ENCODE data around the gene TASOR2.

The TASOR2 gene

DNA sequence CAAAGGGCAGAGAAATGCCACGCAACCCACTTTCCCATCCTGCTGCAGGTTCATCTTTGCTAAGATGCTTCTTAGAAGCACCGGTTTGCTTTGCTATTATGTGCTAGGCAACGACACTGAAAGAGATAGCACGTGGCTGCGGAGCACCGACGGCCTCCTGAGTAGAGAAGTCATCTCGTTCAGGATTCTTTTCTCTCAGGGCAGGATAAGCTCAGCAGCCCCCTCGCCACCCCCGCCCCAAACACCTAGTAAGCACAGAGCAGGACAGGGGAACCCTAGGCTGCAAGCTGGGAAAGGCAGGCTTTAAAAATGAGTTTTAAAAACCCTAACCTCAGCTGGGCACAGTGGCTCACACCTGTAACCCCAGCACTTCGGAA, 33.3 kb upstream of the TASOR2 start:
- no peak overlapping the region for H3K56ac ChIP-seq (ENCODE audit: low read length)

DNA sequence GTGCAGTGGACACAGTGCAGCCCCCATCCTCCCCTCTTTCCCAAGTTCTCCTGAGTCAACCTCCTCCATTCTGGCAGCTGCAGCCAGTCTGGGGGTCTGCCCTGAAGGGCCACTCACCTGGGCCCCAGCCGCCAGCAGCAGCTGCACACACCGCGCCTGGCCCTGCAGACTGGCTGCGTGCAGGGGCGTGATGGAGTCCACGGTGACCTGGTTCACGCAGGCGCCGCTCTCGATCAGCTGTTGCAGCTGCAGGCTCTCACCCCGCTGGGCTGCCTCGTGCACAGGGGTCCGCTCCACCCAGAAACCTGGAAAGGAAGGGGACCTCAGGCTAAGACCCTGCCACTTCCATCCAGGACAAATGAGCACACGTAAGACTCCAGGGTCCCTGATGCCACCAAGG, 31.9 kb upstream of the TASOR2 start:
- Histone ChIP-seq H3K36me3 (ENCODE audit: control insufficient read depth, insufficient read depth, low read length) (no peaks in the 10 kb centered on the region), H3K56ac (ENCODE audit: low read length) (no peak overlapping the region), H3K4me3 (ENCODE audit: low read length) (no peak overlapping the region), H2BK5ac (ENCODE audit: low read length) (no peak overlapping the region), H3K27me3 (ENCODE audit: insufficient read depth, low read length, poor library complexity) (no peaks in the 10 kb centered on the region), H3K79me2 (ENCODE audit: control insufficient read depth, insufficient read depth, low read length) (no peaks in the 10 kb centered on the region), H2BK15ac (replicated peaks; ENCODE audit: low read depth) (no peak overlapping the region), H2BK120ac (ENCODE audit: low read depth, low read length) (no peak overlapping the region), H3K4me2 (ENCODE audit: low read length) (no peak overlapping the region), H3K4ac (ENCODE audit: low read depth, low read length) (no peak overlapping the region), H3K4me1 (ENCODE audit: control insufficient read depth, low read depth, low read length) (no peaks in the 10 kb centered on the region), H3K9ac (ENCODE audit: low read length) (no peak overlapping the region), H3K79me1 (ENCODE audit: low read length) (no peaks in the 10 kb centered on the region), H3K23ac (ENCODE audit: low read length) (no peak overlapping the region), H4K8ac (ENCODE audit: low read depth, low read length) (no peak overlapping the region), H3K27ac (ENCODE audit: low read depth, low read length) (no peak overlapping the region), H4K5ac (ENCODE audit: low read length) (no peak overlapping the region), H2AK5ac (ENCODE audit: low read length) (no peak overlapping the region), H3K18ac (ENCODE audit: low read length) (no peak overlapping the region)
- no CpG with 5 or more reads among the region's 14 CpGs for WGBS (ENCODE audit: extremely low coverage, insufficient coverage, low lambda C conversion rate)
- no peak for DNase-seq

More for the DNA sequence above, 33.3 kb upstream of the TASOR2 start:
- Histone ChIP-seq H3K79me2 (ENCODE audit: control insufficient read depth, insufficient read depth, low read length) (no peaks in the 10 kb centered on the region), H2BK5ac (ENCODE audit: low read length) (no peak overlapping the region), H2BK120ac (ENCODE audit: low read depth, low read length) (no peak overlapping the region), H3K79me1 (ENCODE audit: low read length) (no peaks in the 10 kb centered on the region), H3K18ac (ENCODE audit: low read length) (no peak overlapping the region), H3K4ac (ENCODE audit: low read depth, low read length) (no peak overlapping the region), H3K27me3 (ENCODE audit: insufficient read depth, low read length, poor library complexity) (no peaks in the 10 kb centered on the region), H3K36me3 (ENCODE audit: control insufficient read depth, insufficient read depth, low read length) (no peaks in the 10 kb centered on the region), H3K4me2 (ENCODE audit: low read length) (no peak overlapping the region), H4K5ac (ENCODE audit: low read length) (no peak overlapping the region), H2BK15ac (replicated peaks; ENCODE audit: low read depth) (no peak overlapping the region), H3K9ac (ENCODE audit: low read length) (no peak overlapping the region), H3K27ac (ENCODE audit: low read depth, low read length) (no peak overlapping the region), H4K8ac (ENCODE audit: low read depth, low read length) (no peak overlapping the region), H3K4me1 (ENCODE audit: control insufficient read depth, low read depth, low read length) (no peaks in the 10 kb centered on the region), H3K4me3 (ENCODE audit: low read length) (no peak overlapping the region), H3K23ac (ENCODE audit: low read length) (no peak overlapping the region), H2AK5ac (ENCODE audit: low read length) (no peak overlapping the region)
- no peak for DNase-seq
- WGBS (ENCODE audit: extremely low coverage, insufficient coverage, low lambda C conversion rate) = no CpG with 5 or more reads among the region's 11 CpGs

DNA sequence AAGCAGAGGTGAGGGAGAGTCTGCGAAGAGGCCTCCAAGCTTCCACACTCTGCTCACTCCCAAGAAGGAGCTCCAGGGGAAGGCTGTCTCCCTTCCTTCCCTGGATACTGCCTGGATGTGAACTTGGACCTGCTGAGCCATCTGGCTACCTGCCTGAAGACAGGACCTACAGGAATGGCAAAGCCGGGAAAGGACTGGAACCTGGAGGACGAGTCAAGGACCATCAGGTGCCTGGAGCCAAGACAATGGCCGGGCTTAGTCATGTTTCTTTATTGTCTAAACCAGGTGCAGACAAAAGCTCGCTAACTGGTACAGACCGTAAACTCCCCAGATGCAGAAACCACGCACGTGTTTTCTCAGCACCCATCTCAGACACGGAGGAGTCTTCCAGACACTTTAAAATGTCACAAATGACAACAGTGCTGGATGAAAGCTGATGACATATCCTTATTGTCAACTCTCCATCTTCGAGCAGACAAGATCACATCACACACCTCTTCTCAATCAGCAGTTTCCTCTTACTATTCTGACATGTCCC, 30.4 kb upstream of the TASOR2 start:
- Histone ChIP-seq H3K18ac (ENCODE audit: low read length) (no peak overlapping the region), H2BK5ac (ENCODE audit: low read length) (no peak overlapping the region), H3K56ac (ENCODE audit: low read length) (no peak overlapping the region), H3K4me2 (ENCODE audit: low read length) (no peak overlapping the region), H3K27me3 (ENCODE audit: insufficient read depth, low read length, poor library complexity) (no peaks in the 10 kb centered on the region), H3K23ac (ENCODE audit: low read length) (no peak overlapping the region), H2BK120ac (ENCODE audit: low read depth, low read length) (no peak overlapping the region), H2AK5ac (ENCODE audit: low read length) (no peak overlapping the region), H3K79me1 (ENCODE audit: low read length) (no peaks in the 10 kb centered on the region), H4K5ac (ENCODE audit: low read length) (no peak overlapping the region), H3K9ac (ENCODE audit: low read length) (no peak overlapping the region), H3K4ac (ENCODE audit: low read depth, low read length) (no peak overlapping the region), H3K4me1 (ENCODE audit: control insufficient read depth, low read depth, low read length) (peaks cover 1% of the 10 kb centered on the region), H4K8ac (ENCODE audit: low read depth, low read length) (no peak overlapping the region), H3K79me2 (ENCODE audit: control insufficient read depth, insufficient read depth, low read length) (no peaks in the 10 kb centered on the region), H3K4me3 (ENCODE audit: low read length) (no peak overlapping the region), H2BK15ac (replicated peaks; ENCODE audit: low read depth) (no peak overlapping the region), H3K27ac (ENCODE audit: low read depth, low read length) (no peak overlapping the region), H3K36me3 (ENCODE audit: control insufficient read depth, insufficient read depth, low read length) (no peaks in the 10 kb centered on the region)
- WGBS (ENCODE audit: extremely low coverage, insufficient coverage, low lambda C conversion rate) = no CpG with 5 or more reads among the region's 10 CpGs
- DNase-seq = no peak

DNA sequence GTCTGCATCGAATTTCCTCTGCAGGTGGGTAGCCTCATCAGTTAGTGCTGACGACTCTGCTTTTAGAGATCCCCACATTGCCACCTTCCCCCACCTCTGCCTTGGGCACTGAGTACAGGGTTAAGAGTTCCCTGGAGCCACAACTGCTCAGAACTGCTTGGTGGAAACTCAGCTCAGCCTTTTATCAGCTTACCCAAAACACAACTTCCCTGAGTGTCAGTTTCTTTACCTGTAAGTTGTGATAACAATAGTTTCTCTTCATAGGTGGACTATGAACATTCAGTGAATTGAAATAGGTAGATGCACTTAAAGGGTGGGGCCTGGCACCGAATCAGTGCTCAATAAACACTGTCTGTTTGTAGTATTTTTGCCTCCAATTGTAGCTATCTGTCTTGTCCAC, 29.5 kb upstream of the TASOR2 start:
- no peak overlapping the region for H3K27ac ChIP-seq (ENCODE audit: low read depth, low read length)
- H3K56ac ChIP-seq (ENCODE audit: low read length) = no peak overlapping the region
- WGBS (ENCODE audit: extremely low coverage, insufficient coverage, low lambda C conversion rate) = no CpG with 5 or more reads among the region's 3 CpGs
- no peaks in the 10 kb centered on the region for H3K27me3 ChIP-seq (ENCODE audit: insufficient read depth, low read length, poor library complexity)
- no peaks in the 10 kb centered on the region for H3K79me1 ChIP-seq (ENCODE audit: low read length)
- H3K36me3 ChIP-seq (ENCODE audit: control insufficient read depth, insufficient read depth, low read length) = no peaks in the 10 kb centered on the region
- no peaks in the 10 kb centered on the region for H3K79me2 ChIP-seq (ENCODE audit: control insufficient read depth, insufficient read depth, low read length)
- no peak overlapping the region for H4K8ac ChIP-seq (ENCODE audit: low read depth, low read length)
- no peak for DNase-seq
- no peak overlapping the region for H4K5ac ChIP-seq (ENCODE audit: low read length)
- no peak overlapping the region for H3K18ac ChIP-seq (ENCODE audit: low read length)
- H2AK5ac ChIP-seq (ENCODE audit: low read length) = no peak overlapping the region
- no peak overlapping the region for H3K9ac ChIP-seq (ENCODE audit: low read length)
- H2BK15ac ChIP-seq (replicated peaks; ENCODE audit: low read depth) = no peak overlapping the region
- no peak overlapping the region for H2BK120ac ChIP-seq (ENCODE audit: low read depth, low read length)
- no peak overlapping the region for H3K4me3 ChIP-seq (ENCODE audit: low read length)
- no peak overlapping the region for H2BK5ac ChIP-seq (ENCODE audit: low read length)
- no peak overlapping the region for H3K23ac ChIP-seq (ENCODE audit: low read length)
- H3K4me1 ChIP-seq (ENCODE audit: control insufficient read depth, low read depth, low read length) = peaks cover 8% of the 10 kb centered on the region
- no peak overlapping the region for H3K4me2 ChIP-seq (ENCODE audit: low read length)
- H3K4ac ChIP-seq (ENCODE audit: low read depth, low read length) = no peak overlapping the region

DNA sequence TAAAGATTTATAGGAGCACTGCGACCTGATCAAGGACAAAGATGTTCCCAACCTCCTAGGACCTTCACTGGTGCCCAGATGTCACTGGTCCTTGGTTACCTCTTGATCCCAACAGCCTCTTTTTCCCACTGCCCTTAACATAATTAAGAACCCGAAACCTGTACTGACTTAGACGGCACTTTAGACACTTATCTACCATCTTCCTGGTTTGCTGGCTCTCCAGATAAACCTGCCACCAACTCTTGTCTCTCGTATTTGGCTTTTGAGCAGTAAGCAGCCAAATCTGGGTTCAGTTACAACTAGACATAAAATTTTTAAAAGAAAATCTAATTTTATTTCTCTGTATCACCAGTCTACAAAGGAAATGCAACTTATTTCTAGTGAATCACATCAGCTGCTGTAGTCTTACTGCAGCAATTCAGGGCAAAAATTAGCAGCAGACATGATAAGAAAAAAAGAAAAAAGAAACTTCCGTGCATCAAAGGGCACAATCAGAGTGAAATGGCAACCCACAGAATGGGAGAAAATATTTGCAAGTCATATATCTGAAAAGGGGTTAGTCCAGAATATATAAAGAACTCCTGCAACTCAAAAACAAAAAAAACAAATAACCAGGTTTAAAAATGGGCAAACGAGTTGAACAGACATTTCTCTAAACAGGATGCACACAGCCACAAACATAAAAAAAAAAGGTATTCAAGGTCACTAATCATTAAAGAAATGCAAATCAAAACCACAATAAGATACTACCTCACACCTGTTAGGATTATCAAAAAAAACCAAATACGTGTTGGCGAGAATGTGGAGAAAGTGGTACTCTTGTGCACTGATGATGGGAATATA, 27.7 kb upstream of the TASOR2 start:
- Histone ChIP-seq H3K23ac (ENCODE audit: low read length) (no peak overlapping the region), H3K79me2 (ENCODE audit: control insufficient read depth, insufficient read depth, low read length) (no peaks in the 10 kb centered on the region), H2BK120ac (ENCODE audit: low read depth, low read length) (no peak overlapping the region), H3K36me3 (ENCODE audit: control insufficient read depth, insufficient read depth, low read length) (no peaks in the 10 kb centered on the region), H3K4me3 (ENCODE audit: low read length) (no peak overlapping the region), H3K4ac (ENCODE audit: low read depth, low read length) (no peak overlapping the region), H2BK5ac (ENCODE audit: low read length) (no peak overlapping the region), H3K79me1 (ENCODE audit: low read length) (no peaks in the 10 kb centered on the region), H4K5ac (ENCODE audit: low read length) (no peak overlapping the region), H3K27me3 (ENCODE audit: insufficient read depth, low read length, poor library complexity) (no peaks in the 10 kb centered on the region), H3K9ac (ENCODE audit: low read length) (no peak overlapping the region), H3K56ac (ENCODE audit: low read length) (no peak overlapping the region), H3K4me1 (ENCODE audit: control insufficient read depth, low read depth, low read length) (peaks cover 8% of the 10 kb centered on the region), H2AK5ac (ENCODE audit: low read length) (no peak overlapping the region), H3K27ac (ENCODE audit: low read depth, low read length) (no peak overlapping the region), H3K4me2 (ENCODE audit: low read length) (no peak overlapping the region), H3K18ac (ENCODE audit: low read length) (no peak overlapping the region), H2BK15ac (replicated peaks; ENCODE audit: low read depth) (no peak overlapping the region), H4K8ac (ENCODE audit: low read depth, low read length) (no peak overlapping the region)
- no CpG with 5 or more reads among the region's 8 CpGs for whole genome bisulfite sequencing (ENCODE audit: extremely low coverage, insufficient coverage, low lambda C conversion rate)
- no peak for DNase-seq

Data from mesendoderm (in vitro differentiated cells).